Left ventricle myocardium inferior (tissue), 1 donor: Measurements from ENCODE around the gene NACC2. TPM values are rescaled to one million over a fixed set of nuclear protein-coding genes. Genes with fewer than 3 reads are reported as not detected.
A peak's percentile ranks its signal among the peaks of the same experiment; 100 is the strongest.

ENCODE experiments used
- DNase-seq: peaks from one replicate; pipeline ENCODE4 v3.0.0-alpha.2; 2020
- H3K27ac ChIP-seq: fragments of 200-600 bp; replicated peaks from 2 replicates; pipeline ENCODE4 v1.8.0; 2021
- H3K27me3 ChIP-seq: fragments of 200-600 bp; 2 replicates; pipeline ENCODE4 v1.8.0; 2021; ENCODE audit warnings: low read depth
- H3K36me3 ChIP-seq: fragments of 200-600 bp; 2 replicates; pipeline ENCODE4 v1.8.0; 2021
- H3K4me1 ChIP-seq: fragments of 200-600 bp; 2 replicates; pipeline ENCODE4 v1.8.0; 2021
- H3K4me3 ChIP-seq: fragments of 200-600 bp; 2 replicates; pipeline ENCODE4 v1.8.0; 2021; ENCODE audit warnings: mild to moderate bottlenecking, moderate library complexity
- H3K9me3 ChIP-seq: fragments of 200-600 bp; replicated peaks from 2 replicates; pipeline ENCODE4 v1.8.0; 2021
- CTCF ChIP-seq: fragments of 200-600 bp; IDR thresholded peaks from 2 replicates; pipeline ENCODE4 v1.8.0; 2021; ENCODE audit warnings: antibody characterized with exemption, mild to moderate bottlenecking, borderline replicate concordance
- intact Hi-C: fragments of 100-400 bp; cut with micrococcal nuclease; formaldehyde crosslinking; loops from one replicate; pipeline ENCODE4 v1.11.0; 2022
- total RNA-seq: library from RNA; stranded (reverse); fragmentation: NEBNext Ultra II Directional; extraction: Animal tissue kit (Norgen Biotek cat#: 25700); gene quantifications from one replicate; pipeline ENCODE4 v1.2.1, GENCODE V29; 2021
- donor health status: DM: no; HTN: yes; CAD: no; lungs with severe emphysema.

NACC2 gene
- total RNA-seq, 1 donor from 2014 or later = 29.5 TPM

GRCh38 chr9:135994501-135995192 is 100.4 kb downstream of the NACC2 start:
- no peak for TF ChIP-seq CTCF
- Histone ChIP-seq H3K9me3 (no peaks in the 10 kb centered on the region), H3K4me3 (no peak overlapping the region), H3K4me1 (peaks cover 51% of the 10 kb centered on the region), H3K27ac (peak overlapping the region; percentile 96), H3K36me3 (no peaks in the 10 kb centered on the region), H3K27me3 (no peaks in the 10 kb centered on the region)
- intact Hi-C loops = no loop called here
- no peak for DNase-seq

GRCh38 chr9:135993765-135994500 is 101.2 kb downstream of the NACC2 start:
- no peaks in the 10 kb centered on the region for H3K27me3 ChIP-seq
- H3K4me1 ChIP-seq = peaks cover 55% of the 10 kb centered on the region
- TF ChIP-seq CTCF = no peak
- peak overlapping the region; percentile 96 for H3K27ac ChIP-seq
- no peaks in the 10 kb centered on the region for H3K9me3 ChIP-seq
- no peak overlapping the region for H3K4me3 ChIP-seq
- H3K36me3 ChIP-seq = no peaks in the 10 kb centered on the region
- no peak for DNase-seq
- intact Hi-C loops = no loop called here

GRCh38 chr9:135993409-135993742 is 101.7 kb downstream of the NACC2 start:
- intact Hi-C loops = no loop called here

GRCh38 chr9:135992486-135993408 is 102.3 kb downstream of the NACC2 start:
- no peak for TF ChIP-seq CTCF
- peak overlapping the region; percentile 96 for H3K27ac ChIP-seq
- H3K9me3 ChIP-seq = no peaks in the 10 kb centered on the region
- peak overlapping the region; percentile 55 for H3K4me3 ChIP-seq
- peak; percentile 87 for DNase-seq
- H3K36me3 ChIP-seq = no peaks in the 10 kb centered on the region
- intact Hi-C loops = no loop called here
- peaks cover 55% of the 10 kb centered on the region for H3K4me1 ChIP-seq
- peaks cover 2% of the 10 kb centered on the region for H3K27me3 ChIP-seq

More at GRCh38 chr9:135993409-135993742, 101.7 kb downstream of the NACC2 start:
- Histone ChIP-seq H3K36me3 (no peaks in the 10 kb centered on the region), H3K4me3 (peak overlapping the region; percentile 55), H3K9me3 (no peaks in the 10 kb centered on the region), H3K27me3 (no peaks in the 10 kb centered on the region), H3K27ac (peak overlapping the region; percentile 96), H3K4me1 (peaks cover 55% of the 10 kb centered on the region)
- no peak for DNase-seq
- no peak for TF ChIP-seq CTCF

GRCh38 chr9:135991771-135992170 is 103.3 kb downstream of the NACC2 start:
- Histone ChIP-seq H3K36me3 (no peaks in the 10 kb centered on the region), H3K27me3 (peaks cover 3% of the 10 kb centered on the region), H3K9me3 (no peaks in the 10 kb centered on the region), H3K4me1 (peaks cover 52% of the 10 kb centered on the region), H3K4me3 (no peak overlapping the region), H3K27ac (peak overlapping the region; percentile 96)
- no peak for DNase-seq
- no peak for TF ChIP-seq CTCF
- intact Hi-C loops = no loop called here
